Heart left ventricle (tissue), 16 donors: Measurements from ENCODE around the gene CNEP1R1. TPM values are rescaled to one million over a fixed set of nuclear protein-coding genes. Genes with fewer than 3 reads are reported as not detected.

Experiments used
- ATAC-seq, 4 donors: fragments of 200-7000 bp; cut with Tn5 transposase; one replicate each; pipeline ENCODE4 v1.9.1; 2020 to 2022; ENCODE audit warnings: moderate library complexity in 4 of 4, mild to moderate bottlenecking in 3 of 4, moderate number of reproducible peaks in 1 of 4
- DNase-seq, 5 donors: peaks; one replicate each; pipeline ENCODE4 v3.0.0-alpha.2; 2020
- H3K27ac ChIP-seq, 12 donors: fragments of 200-600 bp; sonication (generic) in 4 of 12; one replicate each; pipeline versions ENCODE4 v1.5.0 to v1.8.0; 2016 to 2022; ENCODE audit warnings: mild to moderate bottlenecking in 2 of 12
- H3K27me3 ChIP-seq, 9 donors: fragments of 200-600 bp; sonication (generic) in 2 of 9; one replicate each; pipeline versions ENCODE4 v1.5.1 to v1.8.0; 2016 to 2022; ENCODE audit warnings: mild to moderate bottlenecking in 3 of 9
- H3K36me3 ChIP-seq, 9 donors: fragments of 200-600 bp; sonication (generic) in 2 of 9; one replicate each; pipeline versions ENCODE4 v1.5.0 to v1.8.0; 2018 to 2022; ENCODE audit warnings: mild to moderate bottlenecking in 2 of 9
- H3K4me1 ChIP-seq, 12 donors: fragments of 200-600 bp; sonication (generic) in 4 of 12; one replicate each; pipeline versions ENCODE4 v1.5.0 to v1.8.0; 2016 to 2022; ENCODE audit warnings: mild to moderate bottlenecking in 3 of 12
- H3K4me3 ChIP-seq, 12 donors: fragments of 200-600 bp; sonication (generic) in 4 of 12; one replicate each; pipeline versions ENCODE4 v1.5.0 to v1.8.0; 2017 to 2022; ENCODE audit warnings: mild to moderate bottlenecking in 9 of 12, moderate library complexity in 4 of 12
- H3K9me3 ChIP-seq, 12 donors: fragments of 200-600 bp; sonication (generic) in 4 of 12; one replicate each; pipeline versions ENCODE4 v1.5.0 to v1.8.0; 2016 to 2022; ENCODE audit warnings: mild to moderate bottlenecking in 1 of 12
- CTCF ChIP-seq, 12 donors: fragments of 200-600 bp; sonication (generic) in 4 of 12; IDR thresholded peaks; one replicate each; pipeline versions ENCODE4 v1.5.0 to v1.8.0; 2018 to 2022; ENCODE audit warnings: antibody characterized with exemption in 12 of 12, mild to moderate bottlenecking in 5 of 12
- POLR2A ChIP-seq, 2 donors: fragments of 450-650 bp; IDR thresholded peaks; one replicate each; pipeline ENCODE4 v1.6.1; 2017; ENCODE audit warnings: antibody characterized with exemption in 2 of 2, mild to moderate bottlenecking in 2 of 2, moderate library complexity in 2 of 2
- WGBS, 4 donors: extraction: QIAGEN DNeasy Blood & Tissue Kit in 2 of 4; methylation state at CpG; one replicate each; pipeline versions ENCODE4 v1.1.5 to v1.1.7; 2013 to 2018; 5-methylcytosine and 5-hydroxymethylcytosine counted together
- intact Hi-C, 10 donors: fragments of 100-400 bp; cut with DNase I; formaldehyde crosslinking; loops; one replicate each; pipeline versions ENCODE4 v1.11.1 to v1.14.2; 2022
- polyA plus RNA-seq, 2 donors: library from polyadenylated mRNA; stranded (reverse); fragments of 200-250 nt; gene quantifications; one replicate each; pipeline ENCODE4 v1.2.3, GENCODE V29; 2013
- total RNA-seq, 9 donors: library from RNA; depleted of rRNA in 2 of 9; stranded (reverse); fragments of >200 nt in 2 of 9; fragmentation: NEBNext Ultra II Directional in 3 of 9; extraction: Animal tissue kit (Norgen Biotek cat#: 25700) in 3 of 9; gene quantifications; one replicate each; pipeline versions ENCODE4 v1.1.0 to v1.2.4, GENCODE V29; 2016 to 2023
- donor health status: ischemic (EF 13 %, LVEDD 7.1; RV severe dilation, severe dysfunction).
- donor health status: healthy with polysubstance abuse.
- donor health status: DM: no; HTN: yes; CAD: no.
- donor health status: DM: no; HTN: no; CAD: no.
- donor health status: ischemic (EF 25% LVEDD 6.9; RV normal size, moderate dysfunction).
- donor health status: ischemic (EF 25% LVEDD 5.7; RV mildly dilated, moderate dysfunction).
- donor health status: healthy.
- donor health status: DM: yes; HTN: yes; CAD: no.
- donor health status: ischemic (EF 35%, LVEDD 5.7; RV mildly dilated, moderate dysfunction).
- donor health status: nonischemic (EF 11% LVEDD 7.7; RV severe dilation, severe dysfunction).
- donor health status: DM: yes; HTN: yes; CAD: no.
- donor health status: PGD.
- donor health status: ischemic (EF 29% LVEDD 5.4; RV normal size, mild dysfunction).
- donor health status: nonischemic (EF 23%, LVEDD 6.1; RV moderate dilation, normal function).

The CNEP1R1 gene
- total and polyA plus RNA-seq, 11 donors = 10.9 to 23.9 (median 17.1) TPM

DNA sequence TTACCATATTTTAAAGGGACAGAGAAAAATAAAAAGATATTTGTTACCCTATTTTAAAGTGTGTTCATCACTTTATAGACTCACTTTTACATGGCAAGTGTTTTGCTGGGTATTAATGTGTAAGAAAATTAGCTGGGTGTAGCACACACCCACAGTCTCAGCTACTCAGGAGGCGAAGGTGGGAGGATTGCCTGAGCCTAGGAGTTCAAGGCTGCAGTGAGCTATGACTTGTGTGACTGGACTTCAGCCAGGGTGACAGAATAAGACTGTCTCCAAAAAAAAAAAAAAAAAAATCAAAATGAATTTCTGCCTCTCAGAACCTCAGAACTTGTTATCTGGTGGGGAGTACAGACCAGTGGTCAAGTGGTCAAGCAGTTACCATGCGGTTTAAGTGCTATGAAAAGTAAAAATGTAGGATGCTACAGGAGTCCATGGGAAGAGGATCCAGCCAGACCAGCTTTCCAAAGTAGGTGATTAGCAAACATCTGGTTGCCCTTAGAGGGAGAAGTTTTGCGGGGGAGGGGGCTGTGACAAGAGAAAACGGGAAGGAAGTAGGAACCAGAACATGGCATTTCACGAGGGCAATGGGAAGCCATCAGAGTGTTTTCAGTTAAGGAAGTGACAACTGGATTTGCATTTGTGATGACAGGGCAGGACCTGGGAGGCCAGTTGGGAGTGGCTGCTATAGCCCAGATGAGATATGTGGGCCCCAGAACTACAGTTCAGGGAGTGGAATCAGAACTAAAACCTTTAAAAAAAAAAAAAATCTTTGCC lies 13.9 kb downstream of the CNEP1R1 start:
- no peak overlapping the region for H3K4me3 ChIP-seq
- TF ChIP-seq POLR2A (IDR thresholded peaks at IDR 0.05) (no peak), CTCF (IDR thresholded peaks at IDR 0.05) (no peak)
- intact Hi-C loops = loop anchor here in 1 of 10 donors (10.0 kb wide), 1 partner anchor 316 kb away; no protein-coding TSS in a partner anchor
- WGBS, 4 donors = 60 to 67% (median 63%) methylated on average over 5 of the region's 5 CpGs
- peaks cover 0 to 41% (median 0%) of the 10 kb centered on the region in 12 donors for H3K4me1 ChIP-seq
- no peaks in the 10 kb centered on the region for H3K9me3 ChIP-seq
- DNase-seq (peak in 4 of 5 donors; percentile 54 to 70 (median 62)), ATAC-seq (peak; percentile 61 to 94 (median 80))
- H3K36me3 ChIP-seq = peaks cover 0 to 43% (median 35%) of the 10 kb centered on the region in 9 donors
- peak overlapping the region in 3 of 12 donors; percentile 19 to 87 (median 45) for H3K27ac ChIP-seq
- H3K27me3 ChIP-seq = peaks cover 0 to 6% (median 0%) of the 10 kb centered on the region in 9 donors

- no peak for ATAC-seq
- TF ChIP-seq CTCF (IDR thresholded peaks at IDR 0.05) (no peak), POLR2A (IDR thresholded peaks at IDR 0.05) (no peak)
- WGBS, 4 donors = 67 to 80% (median 72%) methylated on average over 8 of the region's 8 CpGs
- peaks cover 0 to 41% (median 0%) of the 10 kb centered on the region in 12 donors for H3K4me1 ChIP-seq
- H3K27me3 ChIP-seq = peaks cover 0 to 13% (median 0%) of the 10 kb centered on the region in 9 donors
- peaks cover 0 to 32% (median 24%) of the 10 kb centered on the region in 9 donors for H3K36me3 ChIP-seq
- DNase-seq = no peak
- no peak overlapping the region for H3K4me3 ChIP-seq
- H3K9me3 ChIP-seq = no peaks in the 10 kb centered on the region
- H3K27ac ChIP-seq = peak overlapping the region in 1 of 12 donors; percentile 87
- intact Hi-C loops = no loop called here
These were observed 15.0 kb downstream of the CNEP1R1 start for GRCh38 chr16:50040018-50040417.

- H3K4me3 ChIP-seq = no peak overlapping the region
- WGBS, 4 donors = 38 to 69% (median 57%) methylated on average over 1 of the region's 1 CpG
- intact Hi-C loops = no loop called here
These were observed 15.7 kb downstream of the CNEP1R1 start for GRCh38 chr16:50040710-50041109.

More at GRCh38 chr16:50040710-50041109, 15.7 kb downstream of the CNEP1R1 start:
- peaks cover 0 to 25% (median 17%) of the 10 kb centered on the region in 9 donors for H3K36me3 ChIP-seq
- DNase-seq (no peak), ATAC-seq (no peak)
- H3K27ac ChIP-seq = no peak overlapping the region
- TF ChIP-seq POLR2A (IDR thresholded peaks at IDR 0.05) = no peak
- TF ChIP-seq CTCF (IDR thresholded peaks at IDR 0.05) = no peak
- H3K27me3 ChIP-seq = peaks cover 0 to 13% (median 0%) of the 10 kb centered on the region in 9 donors
- H3K4me1 ChIP-seq = peaks cover 0 to 41% (median 0%) of the 10 kb centered on the region in 12 donors
- no peaks in the 10 kb centered on the region for H3K9me3 ChIP-seq
